HEK293 (cell line): ENCODE data around the gene XPA.

Experiments
- CTCF ChIA-PET: fragments of 350-600 bp; formaldehyde crosslinking; extraction: SDS; loops from one replicate; lab custom pipeline; 2021; ENCODE audit warnings: antibody characterized with exemption; lab: Yijun Ruan, JAX
- POLR2A ChIA-PET: fragments of 300-600 bp; formaldehyde crosslinking; extraction: SDS; loops from one replicate; lab custom pipeline; 2020; ENCODE audit warnings: antibody characterized with exemption, inconsistent platforms; lab: Yijun Ruan, JAX
- H3K27ac ChIP-seq: fragments of 200-500 bp; sonication (Bioruptor generic); 2 replicates; pipeline ENCODE4 v1.5.1; 2014; ENCODE audit warnings: low read depth, low read length, control low read depth, inconsistent platforms; ENCODE audit errors: extremely low read depth
- H3K36me3 ChIP-seq, 2 experiments: fragments of 200-500 bp in 1 of 2; sonication (Bioruptor generic) in 1 of 2; 1 replicate in 1 of 2; 2 replicates in 1 of 2; pipeline ENCODE4 v1.5.1; 2014 to 2017; ENCODE audit warnings: inconsistent platforms in 2 of 2, low read length in 2 of 2; ENCODE audit not compliant: control insufficient read depth in 2 of 2, insufficient read depth in 1 of 2
- H3K4me1 ChIP-seq: fragments of 200-500 bp; sonication (Bioruptor generic); 2 replicates; pipeline ENCODE4 v1.5.1; 2014; ENCODE audit warnings: mild to moderate bottlenecking, low read length, inconsistent platforms; ENCODE audit not compliant: control insufficient read depth, insufficient read depth
- H3K4me3 ChIP-seq: 2 replicates; pipeline ENCODE4 v1.5.1; 2011; ENCODE audit warnings: low read depth, mild to moderate bottlenecking, control low read depth, low read length, moderate library complexity
- H3K9me3 ChIP-seq: fragments of 200-500 bp; sonication (Bioruptor generic); 2 replicates; pipeline ENCODE4 v1.5.1; 2014; ENCODE audit warnings: low read depth, low read length, inconsistent platforms; ENCODE audit not compliant: control insufficient read depth, insufficient read depth
- BCL11A ChIP-seq: fragments of 450-650 bp; formaldehyde crosslinking; IDR thresholded peaks from 2 replicates; pipeline ENCODE4 v1.5.1; 2016; ENCODE audit warnings: low read depth, missing biosample characterization, missing genetic modification characterization
- GLIS2 ChIP-seq: fragments of 450-650 bp; formaldehyde crosslinking; IDR thresholded peaks from 2 replicates; pipeline ENCODE4 v1.5.1; 2016; ENCODE audit warnings: missing biosample characterization, missing genetic modification characterization
- KLF17 ChIP-seq: fragments of 450-650 bp; formaldehyde crosslinking; IDR thresholded peaks from 2 replicates; pipeline ENCODE4 v1.5.1; 2016; ENCODE audit warnings: missing biosample characterization, missing genetic modification characterization
- OVOL3 ChIP-seq: fragments of 450-650 bp; formaldehyde crosslinking; IDR thresholded peaks from 2 replicates; pipeline ENCODE4 v1.5.1; 2016; ENCODE audit warnings: missing biosample characterization, missing genetic modification characterization
- ZNF121 ChIP-seq: fragments of 450-650 bp; formaldehyde crosslinking; IDR thresholded peaks from 2 replicates; pipeline ENCODE4 v1.5.1; 2016; ENCODE audit warnings: missing biosample characterization, missing genetic modification characterization
- ZNF133 ChIP-seq: fragments of 450-650 bp; formaldehyde crosslinking; IDR thresholded peaks from 2 replicates; pipeline ENCODE4 v1.5.1; 2016; ENCODE audit warnings: missing biosample characterization, missing genetic modification characterization
- ZNF184 ChIP-seq: fragments of 450-650 bp; IDR thresholded peaks from 2 replicates; pipeline ENCODE4 v1.5.1; 2018; ENCODE audit warnings: missing biosample characterization, mild to moderate bottlenecking, missing genetic modification characterization
- ZNF19 ChIP-seq: fragments of 450-650 bp; formaldehyde crosslinking; IDR thresholded peaks from 2 replicates; pipeline ENCODE4; 2016; ENCODE audit warnings: missing biosample characterization, missing genetic modification characterization, low read depth
- ZNF2 ChIP-seq: fragments of 450-650 bp; formaldehyde crosslinking; IDR thresholded peaks from 2 replicates; pipeline ENCODE4 v1.5.1; 2016; ENCODE audit warnings: missing biosample characterization, missing genetic modification characterization
- ZNF202 ChIP-seq: fragments of 450-650 bp; formaldehyde crosslinking; IDR thresholded peaks from 2 replicates; pipeline ENCODE4 v1.5.1; 2016; ENCODE audit warnings: missing biosample characterization, missing genetic modification characterization, borderline replicate concordance
- ZNF239 ChIP-seq: fragments of 450-650 bp; formaldehyde crosslinking; IDR thresholded peaks from 2 replicates; pipeline ENCODE4 v1.5.1; 2016; ENCODE audit warnings: missing biosample characterization, missing genetic modification characterization
- ZNF292 ChIP-seq: fragments of 450-650 bp; formaldehyde crosslinking; IDR thresholded peaks from 2 replicates; pipeline ENCODE4 v1.5.1; 2016; ENCODE audit warnings: low read depth, missing biosample characterization, missing genetic modification characterization, borderline replicate concordance
- ZNF302 ChIP-seq: fragments of 450-650 bp; formaldehyde crosslinking; IDR thresholded peaks from 2 replicates; pipeline ENCODE4 v1.5.1; 2016; ENCODE audit warnings: missing biosample characterization, missing genetic modification characterization, low read depth
- ZNF350 ChIP-seq: fragments of 450-650 bp; formaldehyde crosslinking; IDR thresholded peaks from 2 replicates; pipeline ENCODE4 v1.5.0; 2017; ENCODE audit warnings: missing biosample characterization, mild to moderate bottlenecking, missing genetic modification characterization
- ZNF513 ChIP-seq: fragments of 450-650 bp; IDR thresholded peaks from 2 replicates; pipeline ENCODE4 v1.5.1; 2018; ENCODE audit warnings: missing biosample characterization, missing genetic modification characterization
- ZNF549 ChIP-seq: fragments of 450-650 bp; IDR thresholded peaks from 2 replicates; pipeline ENCODE4 v1.5.1; 2018; ENCODE audit warnings: missing biosample characterization, missing genetic modification characterization, mild to moderate bottlenecking, inconsistent platforms, moderate library complexity
- ZNF558 ChIP-seq: fragments of 450-650 bp; formaldehyde crosslinking; IDR thresholded peaks from 2 replicates; pipeline ENCODE4 v1.5.1; 2016; ENCODE audit warnings: missing biosample characterization, missing genetic modification characterization
- ZNF560 ChIP-seq: fragments of 450-650 bp; formaldehyde crosslinking; IDR thresholded peaks from 2 replicates; pipeline ENCODE4 v1.5.1; 2017; ENCODE audit warnings: missing biosample characterization, missing genetic modification characterization, borderline replicate concordance
- ZNF561 ChIP-seq: fragments of 450-650 bp; IDR thresholded peaks from 2 replicates; pipeline ENCODE4 v1.5.1; 2018; ENCODE audit warnings: missing biosample characterization, missing genetic modification characterization, borderline replicate concordance
- ZNF580 ChIP-seq: fragments of 450-650 bp; formaldehyde crosslinking; IDR thresholded peaks from 2 replicates; pipeline ENCODE4 v1.5.1; 2016; ENCODE audit warnings: missing biosample characterization, missing genetic modification characterization
- ZNF623 ChIP-seq: fragments of 450-650 bp; formaldehyde crosslinking; IDR thresholded peaks from 2 replicates; pipeline ENCODE4 v1.5.1; 2016; ENCODE audit warnings: missing biosample characterization, missing genetic modification characterization
- ZNF664 ChIP-seq: fragments of 450-650 bp; formaldehyde crosslinking; IDR thresholded peaks from 2 replicates; pipeline ENCODE4 v1.5.1; 2016; ENCODE audit warnings: missing biosample characterization, missing genetic modification characterization
- ZNF704 ChIP-seq: fragments of 450-650 bp; formaldehyde crosslinking; IDR thresholded peaks from 2 replicates; pipeline ENCODE4 v1.5.1; 2016; ENCODE audit warnings: missing biosample characterization, missing genetic modification characterization
- ZNF785 ChIP-seq: fragments of 450-650 bp; formaldehyde crosslinking; IDR thresholded peaks from 2 replicates; pipeline ENCODE4 v1.5.1; 2016; ENCODE audit warnings: missing biosample characterization, missing genetic modification characterization
- ZNF791 ChIP-seq: fragments of 450-650 bp; formaldehyde crosslinking; IDR thresholded peaks from 2 replicates; pipeline ENCODE4 v1.5.1; 2016; ENCODE audit warnings: missing biosample characterization, missing genetic modification characterization
- ZNF830 ChIP-seq: fragments of 450-650 bp; IDR thresholded peaks from 2 replicates; pipeline ENCODE4 v1.5.0; 2018; ENCODE audit warnings: missing biosample characterization, missing genetic modification characterization, low read depth, mild to moderate bottlenecking, moderate library complexity
- ZSCAN18 ChIP-seq: fragments of 450-650 bp; formaldehyde crosslinking; IDR thresholded peaks from 2 replicates; pipeline ENCODE4 v1.5.1; 2016; ENCODE audit warnings: missing biosample characterization, missing genetic modification characterization

Gene XPA

GRCh38 chr9:97723819-97724218 is 26.7 kb upstream of the XPA start:
- ChIA-PET POLR2A (no interaction called here), CTCF (interaction anchor here (0.6 to 1.2 kb wide), 3 partner anchors 15 to 166 kb away, joined by 3 to 4 read pairs (median 4); no protein-coding TSS in a partner anchor)
- Histone ChIP-seq H3K9me3 (no peaks in the 10 kb centered on the region), H3K4me3 (no peak overlapping the region), H3K27ac (no peak overlapping the region), H3K36me3 (no peaks in the 10 kb centered on the region), H3K4me1 (no peaks in the 10 kb centered on the region)
- TF ChIP-seq ZNF704: no peak
- no peak for TF ChIP-seq ZNF664 (tag by site-specific recombination)
- TF ChIP-seq ZNF560 (tag by site-specific recombination): no peak
- TF ChIP-seq ZNF830 (tag by site-specific recombination): no peak
- TF ChIP-seq ZNF121: no peak
- no peak for TF ChIP-seq ZSCAN18
- TF ChIP-seq ZNF2: no peak
- TF ChIP-seq ZNF239 (tag by site-specific recombination): no peak
- no peak for TF ChIP-seq ZNF558
- TF ChIP-seq ZNF184 (tag by site-specific recombination): no peak
- TF ChIP-seq GLIS2: no peak

GRCh38 chr9:97722331-97722730 is 25.2 kb upstream of the XPA start:
- TF ChIP-seq ZNF302 (no peak), ZNF549 (tag by site-specific recombination) (no peak), ZNF560 (tag by site-specific recombination) (no peak), ZNF785 (no peak), ZNF561 (tag by site-specific recombination) (no peak), OVOL3 (tag by site-specific recombination) (no peak), ZNF623 (tag by site-specific recombination) (no peak), ZNF292 (tag by site-specific recombination) (no peak), ZNF202 (tag by site-specific recombination) (no peak), KLF17 (tag by site-specific recombination) (no peak), ZNF580 (no peak), ZNF133 (no peak), BCL11A (tag by site-specific recombination) (no peak), ZNF350 (no peak), ZNF513 (no peak), ZNF791 (tag by site-specific recombination) (no peak), ZNF19 (tag by site-specific recombination) (no peak)
- CTCF ChIA-PET: interaction anchor here (1.0 kb wide), 1 partner anchor 179 kb away, joined by 3 read pairs; no protein-coding TSS in a partner anchor
- Histone ChIP-seq H3K4me1 (no peaks in the 10 kb centered on the region), H3K27ac (no peak overlapping the region), H3K4me3 (no peak overlapping the region), H3K9me3 (no peaks in the 10 kb centered on the region), H3K36me3 (no peaks in the 10 kb centered on the region)
- POLR2A ChIA-PET: no interaction called here
